GM19099 (cell line): Measurements from ENCODE around the gene CLNS1A.

Experiments
- POLR2A ChIP-seq: IDR thresholded peaks from 3 replicates; pipeline ENCODE4 v1.6.1; 2011; ENCODE audit warnings: low read depth; ENCODE audit not compliant: insufficient read length; ENCODE audit errors: extremely low read depth

Gene CLNS1A

GRCh38 chr11:77589521-77590193, 47.9 kb downstream of the CLNS1A start, which contains the start of gene AQP11:
AQP11 (plus strand) TSS chr11:77589953; CDS start chr11:77589993, 40 bp downstream.
- no peak for TF ChIP-seq POLR2A

DNA sequence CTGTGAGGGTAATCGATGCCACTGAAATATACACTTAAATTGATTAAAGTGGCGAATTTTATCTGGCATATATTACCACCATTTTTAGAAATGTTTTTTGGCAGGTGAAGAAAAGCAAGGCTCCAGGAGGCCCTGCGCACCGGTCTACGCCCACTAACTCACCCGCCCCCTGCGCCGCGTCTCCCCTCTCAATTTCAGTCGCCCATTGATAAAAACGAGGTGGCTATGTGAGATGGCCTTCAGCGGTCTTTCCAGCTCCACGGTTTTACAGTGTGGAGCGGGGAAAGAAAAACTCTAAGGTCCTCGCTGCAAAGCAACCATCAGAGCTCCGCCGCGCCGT, 48.4 kb downstream of the CLNS1A start:
- TF ChIP-seq POLR2A, result no peak

DNA sequence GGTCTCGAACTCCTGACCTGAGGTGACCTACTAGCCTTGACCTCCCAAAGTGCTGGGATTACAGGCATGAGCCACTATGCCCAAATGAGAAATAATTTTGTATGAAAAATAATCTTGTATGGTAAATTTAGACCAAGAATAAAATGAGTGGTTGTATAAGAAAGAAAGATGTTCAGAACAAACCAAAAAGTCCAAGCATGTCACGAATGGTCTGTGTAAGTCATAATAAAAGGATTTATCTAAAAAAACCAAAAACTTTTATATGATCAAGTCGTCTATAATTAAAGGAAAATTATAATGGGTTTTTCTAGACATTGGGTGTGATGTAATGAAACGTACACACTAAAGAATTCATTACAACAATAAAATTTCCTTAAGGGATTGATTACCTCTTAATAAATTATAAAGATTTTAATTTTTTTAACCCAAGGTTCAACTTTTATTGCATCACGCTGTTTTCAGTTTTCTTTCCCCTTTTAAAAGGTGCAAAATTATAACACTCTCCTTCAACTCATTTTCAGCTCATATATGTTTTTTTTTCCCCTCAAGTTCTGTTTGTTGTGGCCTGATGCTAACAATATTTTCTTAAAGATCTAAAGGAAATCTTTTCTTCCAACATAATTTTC, 56.8 kb downstream of the CLNS1A start:
- TF ChIP-seq POLR2A, result no peak

- no peak for TF ChIP-seq POLR2A
These were observed 67.9 kb downstream of the CLNS1A start for GRCh38 chr11:77569676-77570070.

DNA sequence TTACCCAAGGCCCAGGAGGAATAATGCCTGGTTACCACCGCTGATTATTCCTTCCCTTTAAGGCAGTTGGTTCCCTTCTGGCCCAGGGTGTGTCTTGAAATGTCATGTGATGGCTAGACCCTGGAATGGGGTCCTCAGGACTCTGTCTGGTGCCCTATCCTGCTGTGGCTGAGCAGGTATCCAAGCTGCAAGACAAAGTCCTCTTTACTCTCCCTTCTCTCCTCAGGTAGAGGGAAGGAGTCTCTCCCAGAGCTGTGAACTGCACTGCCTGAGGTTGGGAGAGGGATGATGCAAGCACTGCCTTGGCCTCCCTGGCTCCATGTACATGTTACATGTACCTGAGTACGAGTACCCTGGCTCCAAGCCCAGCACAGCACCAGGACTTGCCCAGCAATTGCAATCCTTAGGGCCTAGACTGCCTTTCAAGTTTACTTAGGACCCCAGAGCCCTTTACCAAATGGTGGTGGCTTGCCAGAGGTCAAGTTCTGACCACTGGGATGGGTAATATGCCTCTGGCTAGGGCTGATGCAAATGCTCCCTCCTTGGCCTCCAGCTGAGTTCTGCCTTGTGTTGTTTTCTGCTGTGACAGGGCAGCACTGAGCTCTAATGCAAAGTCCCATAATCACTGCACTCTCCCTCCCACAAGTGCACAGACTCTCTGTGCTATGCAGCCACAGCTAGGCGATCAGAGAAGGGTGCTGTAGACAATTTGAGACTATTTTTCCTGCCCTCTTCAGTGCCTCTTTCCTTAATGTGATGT, 68.5 kb downstream of the CLNS1A start:
- no peak for TF ChIP-seq POLR2A

DNA sequence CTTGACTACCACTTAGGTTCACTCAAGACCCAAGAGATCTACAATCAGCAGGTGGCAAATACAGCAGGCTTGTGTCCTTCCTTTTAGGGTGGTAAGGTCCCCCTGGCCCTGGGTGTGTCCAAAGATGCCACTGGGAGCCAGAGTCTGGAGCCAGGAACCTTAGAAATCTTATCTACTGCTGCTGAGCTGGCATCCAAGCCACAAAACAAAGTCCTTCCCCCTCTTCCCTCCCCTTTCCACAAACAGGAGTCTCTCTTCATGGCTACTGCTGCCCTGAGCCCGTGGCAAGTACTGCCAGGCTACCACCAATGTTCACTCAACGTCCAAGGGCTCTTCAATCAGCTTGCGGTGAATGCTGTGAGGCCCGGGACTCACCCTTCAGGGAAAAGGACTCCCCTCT, 69.3 kb downstream of the CLNS1A start:
- no peak for TF ChIP-seq POLR2A
